ENCODE data around the gene PSMA6. TPM values are rescaled to one million over a fixed set of nuclear protein-coding genes. Genes with fewer than 3 reads are reported as not detected.

Gene PSMA6
- total and polyA plus RNA-seq, 2 donors (not counting 1 experiment from before 2014, with no cell fraction given): 190 to 225 TPM

GRCh38 chr14:35365130-35366055, 73.2 kb downstream of the PSMA6 start:
- Histone ChIP-seq H3K4me3 (replicated peaks in 1 of 4; ENCODE audit: control extremely low read depth in 1 of 4, insufficient read depth in 1 of 4, low read depth in 3 of 4, low read length in 4 of 4) (no peak overlapping the region), H3K4me1 (ENCODE audit: control insufficient read depth, extremely low read depth, insufficient read depth, low read length) (peaks cover 30% of the 10 kb centered on the region)

GRCh38 chr14:35366056-35366451, 73.9 kb downstream of the PSMA6 start:
- Histone ChIP-seq H3K27ac (ENCODE audit: insufficient read depth, low read length) (peak overlapping the region; percentile 89), H4K20me1 (ENCODE audit: control insufficient read depth, extremely low read depth, insufficient read depth, low read length) (no peaks in the 10 kb centered on the region), H3K79me2 (ENCODE audit: control insufficient read depth, insufficient read depth, low read length) (no peaks in the 10 kb centered on the region), H3K9ac (ENCODE audit: insufficient read depth, low read length) (no peak overlapping the region), H3K4me3 (replicated peaks in 1 of 4; ENCODE audit: control extremely low read depth in 1 of 4, insufficient read depth in 1 of 4, low read depth in 3 of 4, low read length in 4 of 4) (no peak overlapping the region), H2AFZ (ENCODE audit: low read length) (no peak overlapping the region), H3K9me3 (ENCODE audit: control insufficient read depth, insufficient read depth, low read depth, low read length) (no peaks in the 10 kb centered on the region), H3K27me3 (ENCODE audit: control insufficient read depth, insufficient read depth, low read length) (no peaks in the 10 kb centered on the region), H3K36me3 (ENCODE audit: control insufficient read depth, insufficient read depth, low read length) (no peaks in the 10 kb centered on the region), H3K4me2 (ENCODE audit: extremely low read depth, insufficient read depth, low read length) (no peak overlapping the region), H3K4me1 (ENCODE audit: control insufficient read depth, extremely low read depth, insufficient read depth, low read length) (peaks cover 30% of the 10 kb centered on the region)
- TF ChIP-seq CTCF (conservative IDR thresholded peaks at IDR 0.05 in 1 of 2, IDR thresholded peaks at IDR 0.05 in 1 of 2; ENCODE audit: low read depth in 1 of 2, low read length in 2 of 2): no peak
- TF ChIP-seq EZH2 (IDR thresholded peaks at IDR 0.05; ENCODE audit: low read length, missing control alignments): no peak
- DNase-seq (ENCODE audit: low read depth in 2 of 2): peak; percentile 31 to 72

More at GRCh38 chr14:35365130-35366055, 73.2 kb downstream of the PSMA6 start:
- TF ChIP-seq EZH2 (IDR thresholded peaks at IDR 0.05; ENCODE audit: low read length, missing control alignments): no peak
- TF ChIP-seq CTCF (conservative IDR thresholded peaks at IDR 0.05 in 1 of 2, IDR thresholded peaks at IDR 0.05 in 1 of 2; ENCODE audit: low read depth in 1 of 2, low read length in 2 of 2): no peak
- Histone ChIP-seq H3K9me3 (ENCODE audit: control insufficient read depth, insufficient read depth, low read depth, low read length) (no peaks in the 10 kb centered on the region), H2AFZ (ENCODE audit: low read length) (peak overlapping the region; percentile 14), H3K36me3 (ENCODE audit: control insufficient read depth, insufficient read depth, low read length) (no peaks in the 10 kb centered on the region), H3K9ac (ENCODE audit: insufficient read depth, low read length) (no peak overlapping the region), H3K27me3 (ENCODE audit: control insufficient read depth, insufficient read depth, low read length) (no peaks in the 10 kb centered on the region), H3K4me2 (ENCODE audit: extremely low read depth, insufficient read depth, low read length) (no peak overlapping the region), H3K79me2 (ENCODE audit: control insufficient read depth, insufficient read depth, low read length) (no peaks in the 10 kb centered on the region), H4K20me1 (ENCODE audit: control insufficient read depth, extremely low read depth, insufficient read depth, low read length) (no peaks in the 10 kb centered on the region), H3K27ac (ENCODE audit: insufficient read depth, low read length) (peak overlapping the region; percentile 89)
- DNase-seq (ENCODE audit: low read depth in 2 of 2): peak; percentile 89 to 92

- Histone ChIP-seq H2AFZ (ENCODE audit: low read length) (no peak overlapping the region), H3K4me2 (ENCODE audit: extremely low read depth, insufficient read depth, low read length) (no peak overlapping the region), H3K4me3 (replicated peaks in 1 of 4; ENCODE audit: control extremely low read depth in 1 of 4, insufficient read depth in 1 of 4, low read depth in 3 of 4, low read length in 4 of 4) (no peak overlapping the region), H3K36me3 (ENCODE audit: control insufficient read depth, insufficient read depth, low read length) (no peaks in the 10 kb centered on the region), H3K9me3 (ENCODE audit: control insufficient read depth, insufficient read depth, low read depth, low read length) (no peaks in the 10 kb centered on the region), H3K79me2 (ENCODE audit: control insufficient read depth, insufficient read depth, low read length) (no peaks in the 10 kb centered on the region), H3K9ac (ENCODE audit: insufficient read depth, low read length) (no peak overlapping the region), H3K4me1 (ENCODE audit: control insufficient read depth, extremely low read depth, insufficient read depth, low read length) (peaks cover 30% of the 10 kb centered on the region), H3K27me3 (ENCODE audit: control insufficient read depth, insufficient read depth, low read length) (no peaks in the 10 kb centered on the region), H3K27ac (ENCODE audit: insufficient read depth, low read length) (peak overlapping the region; percentile 89), H4K20me1 (ENCODE audit: control insufficient read depth, extremely low read depth, insufficient read depth, low read length) (no peaks in the 10 kb centered on the region)
- TF ChIP-seq CTCF (conservative IDR thresholded peaks at IDR 0.05 in 1 of 2, IDR thresholded peaks at IDR 0.05 in 1 of 2; ENCODE audit: low read depth in 1 of 2, low read length in 2 of 2) (no peak), EZH2 (IDR thresholded peaks at IDR 0.05; ENCODE audit: low read length, missing control alignments) (no peak)
- DNase-seq (ENCODE audit: low read depth in 2 of 2): no peak
Measured at GRCh38 chr14:35366521-35366976, 74.4 kb downstream of the PSMA6 start.
